ENCODE measurements around the gene CST5.

DNA sequence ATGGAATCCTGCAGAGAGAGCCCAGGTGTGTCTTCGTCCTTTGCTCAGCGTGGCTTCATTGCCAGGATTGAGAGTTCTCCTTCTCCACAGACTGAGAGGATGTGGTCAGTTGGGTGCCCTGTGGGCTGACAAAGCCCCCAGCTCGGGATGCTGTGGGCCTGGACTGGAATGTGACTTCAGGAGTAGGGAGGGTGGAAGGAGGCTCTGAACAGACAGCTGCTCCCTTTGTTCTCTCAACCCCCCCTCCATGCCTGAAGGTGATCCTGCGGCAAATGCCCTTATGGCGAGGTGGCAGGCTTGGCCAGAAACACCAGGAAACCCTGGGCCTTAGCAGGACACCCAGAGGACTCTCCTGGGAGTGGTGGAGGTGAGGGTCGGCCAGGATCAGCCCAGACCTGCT lies 1.8 kb upstream of the CST5 start:
- TF ChIP-seq POLR2A (IDR thresholded peaks at IDR 0.05; ENCODE audit: low read depth, low read length) (no peak), POLR2AphosphoS5 (IDR thresholded peaks at IDR 0.05; ENCODE audit: low read depth, low read length) (no peak), SPI1 (IDR thresholded peaks at IDR 0.05; ENCODE audit: low read depth, low read length) (no peak), TAF1 (IDR thresholded peaks at IDR 0.05; ENCODE audit: low read depth, low read length) (no peak), PAX5 (IDR thresholded peaks at IDR 0.05; ENCODE audit: insufficient read depth, low read length, severe bottlenecking) (no peak), POU2F2 (IDR thresholded peaks at IDR 0.05; ENCODE audit: low read depth, low read length) (no peak)

Data from GM12891 (cell line).